Measurements from ENCODE around the gene SOX18. TPM values are rescaled to one million over a fixed set of nuclear protein-coding genes. Genes with fewer than 3 reads are reported as not detected.

Gene SOX18
- total RNA-seq, 1 donor: under 0.01 TPM

- H3K36me3 ChIP-seq (ENCODE audit: insufficient read depth, low read length): no peaks in the 10 kb centered on the region
- TF ChIP-seq, protein P1, sequence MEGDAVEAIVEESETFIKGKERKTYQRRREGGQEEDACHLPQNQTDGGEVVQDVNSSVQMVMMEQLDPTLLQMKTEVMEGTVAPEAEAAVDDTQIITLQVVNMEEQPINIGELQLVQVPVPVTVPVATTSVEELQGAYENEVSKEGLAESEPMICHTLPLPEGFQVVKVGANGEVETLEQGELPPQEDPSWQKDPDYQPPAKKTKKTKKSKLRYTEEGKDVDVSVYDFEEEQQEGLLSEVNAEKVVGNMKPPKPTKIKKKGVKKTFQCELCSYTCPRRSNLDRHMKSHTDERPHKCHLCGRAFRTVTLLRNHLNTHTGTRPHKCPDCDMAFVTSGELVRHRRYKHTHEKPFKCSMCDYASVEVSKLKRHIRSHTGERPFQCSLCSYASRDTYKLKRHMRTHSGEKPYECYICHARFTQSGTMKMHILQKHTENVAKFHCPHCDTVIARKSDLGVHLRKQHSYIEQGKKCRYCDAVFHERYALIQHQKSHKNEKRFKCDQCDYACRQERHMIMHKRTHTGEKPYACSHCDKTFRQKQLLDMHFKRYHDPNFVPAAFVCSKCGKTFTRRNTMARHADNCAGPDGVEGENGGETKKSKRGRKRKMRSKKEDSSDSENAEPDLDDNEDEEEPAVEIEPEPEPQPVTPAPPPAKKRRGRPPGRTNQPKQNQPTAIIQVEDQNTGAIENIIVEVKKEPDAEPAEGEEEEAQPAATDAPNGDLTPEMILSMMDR (IDR thresholded peaks at IDR 0.05; ENCODE audit: extremely low read depth, low read depth, low read length): no peak
- peak overlapping the region; percentile 34 for H3K27ac ChIP-seq (ENCODE audit: low read depth, low read length)
- peaks cover 31% of the 10 kb centered on the region for H3K4me1 ChIP-seq (ENCODE audit: insufficient read depth, low read length)
- H3K4me3 ChIP-seq (ENCODE audit: insufficient read depth, low read length): peak overlapping the region; percentile 87
- no peaks in the 10 kb centered on the region for H3K9me3 ChIP-seq (ENCODE audit: low read depth, low read length)
- no peaks in the 10 kb centered on the region for H3K27me3 ChIP-seq (ENCODE audit: insufficient read depth, low read length)
- no peaks in the 10 kb centered on the region for H3K79me2 ChIP-seq (ENCODE audit: insufficient read depth, low read length)
- DNase-seq (ENCODE audit: insufficient read length, low spot score, missing footprints): peak; percentile 95
- H4K20me1 ChIP-seq (ENCODE audit: insufficient read depth, low read length): peaks cover 32% of the 10 kb centered on the region
- peak overlapping the region; percentile 67 for H2AFZ ChIP-seq (ENCODE audit: low read length)
- H3K4me2 ChIP-seq (ENCODE audit: insufficient read depth, low read length): peak overlapping the region; percentile 91
Measured at GRCh38 chr20:64063389-64064144, 14.1 kb upstream of the SOX18 start.

DNA sequence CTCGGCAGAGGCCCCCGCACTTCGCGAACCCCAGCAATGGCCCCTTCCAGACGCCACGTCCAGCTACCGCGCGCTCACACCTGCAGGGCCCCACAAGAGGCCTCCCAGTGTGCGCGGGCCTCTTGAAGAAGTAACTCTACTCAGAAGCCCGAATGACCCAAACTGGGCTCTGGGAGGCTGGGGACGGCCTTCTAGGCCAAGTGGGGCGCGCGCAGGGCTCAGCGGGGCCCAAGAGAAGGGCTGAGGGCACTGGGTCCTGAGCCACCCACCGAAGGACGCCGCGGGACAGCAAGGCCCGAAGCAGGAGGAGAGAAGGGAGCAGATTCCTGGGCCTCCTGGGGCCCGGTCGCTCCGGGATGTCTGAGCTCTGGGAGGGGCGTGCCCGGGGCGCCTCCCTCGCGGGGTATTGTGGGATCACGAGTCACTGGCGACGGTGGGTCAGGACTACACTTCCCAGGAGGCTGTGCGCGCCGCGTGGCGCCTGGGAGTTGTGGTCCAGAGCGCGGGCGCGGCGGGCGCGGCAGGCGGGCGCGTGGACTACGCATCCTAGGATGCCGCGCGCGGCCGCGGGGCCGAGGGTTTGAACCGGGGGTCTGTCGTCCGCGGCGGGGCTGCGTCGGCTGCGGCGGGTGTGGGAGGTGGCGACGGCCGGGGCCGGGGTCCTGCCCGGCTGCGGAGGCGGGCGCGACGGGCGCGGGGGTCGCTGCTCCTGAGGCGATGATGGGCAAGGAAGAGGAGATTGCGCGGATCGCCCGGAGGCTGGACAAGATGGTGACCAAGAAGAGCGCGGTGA is 13.4 kb upstream of the SOX18 start, which contains the start of gene TCEA2:
Gene TCEA2 (plus strand): TSS at position 603 of the 793 bp plus-strand sequence. CDS start 115 bp downstream, at position 718.
- peak within 1 kb of the TSS; percentile 66 for H3K27ac ChIP-seq (ENCODE audit: low read depth, low read length)
- TF ChIP-seq, protein P1 (IDR thresholded peaks at IDR 0.05; ENCODE audit: extremely low read depth, low read depth, low read length): no peak
- peaks cover 39% of the 10 kb centered on the region for H3K4me1 ChIP-seq (ENCODE audit: insufficient read depth, low read length)
- peak; percentile 100 for DNase-seq (ENCODE audit: insufficient read length, low spot score, missing footprints)
- peak within 1 kb of the TSS; percentile 87 for H3K4me3 ChIP-seq (ENCODE audit: insufficient read depth, low read length)
- no peaks in the 10 kb centered on the region for H3K27me3 ChIP-seq (ENCODE audit: insufficient read depth, low read length)
- H3K36me3 ChIP-seq (ENCODE audit: insufficient read depth, low read length): no peaks in the 10 kb centered on the region
- peak within 1 kb of the TSS; percentile 91 for H3K4me2 ChIP-seq (ENCODE audit: insufficient read depth, low read length)
- H3K79me2 ChIP-seq (ENCODE audit: insufficient read depth, low read length): no peaks in the 10 kb centered on the region
- no peaks in the 10 kb centered on the region for H3K9me3 ChIP-seq (ENCODE audit: low read depth, low read length)
- peaks cover 32% of the 10 kb centered on the region for H4K20me1 ChIP-seq (ENCODE audit: insufficient read depth, low read length)
- H2AFZ ChIP-seq (ENCODE audit: low read length): peak within 1 kb of the TSS; percentile 83

DNA sequence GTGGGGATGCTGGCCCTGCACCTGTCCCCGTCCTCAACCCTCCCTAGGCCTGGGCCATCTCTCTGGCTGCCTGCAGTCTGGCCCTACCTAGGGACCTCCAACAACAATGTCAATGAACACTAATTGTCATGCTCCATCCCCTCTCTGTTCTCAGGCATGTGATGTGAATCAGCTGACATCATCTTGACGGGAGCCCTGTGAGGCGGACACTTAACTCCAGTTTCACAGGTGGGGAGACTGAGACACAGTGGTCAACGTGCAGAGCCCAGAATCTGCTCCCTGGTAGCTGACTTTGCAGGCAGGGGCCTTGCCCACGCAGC is 12.8 kb upstream of the SOX18 start:
- H2AFZ ChIP-seq (ENCODE audit: low read length): peak overlapping the region; percentile 83
- H3K79me2 ChIP-seq (ENCODE audit: insufficient read depth, low read length): no peaks in the 10 kb centered on the region
- peak overlapping the region; percentile 91 for H3K4me2 ChIP-seq (ENCODE audit: insufficient read depth, low read length)
- no peaks in the 10 kb centered on the region for H3K27me3 ChIP-seq (ENCODE audit: insufficient read depth, low read length)
- DNase-seq (ENCODE audit: insufficient read length, low spot score, missing footprints): no peak
- H3K27ac ChIP-seq (ENCODE audit: low read depth, low read length): peak overlapping the region; percentile 66
- H3K9me3 ChIP-seq (ENCODE audit: low read depth, low read length): no peaks in the 10 kb centered on the region
- no peaks in the 10 kb centered on the region for H3K36me3 ChIP-seq (ENCODE audit: insufficient read depth, low read length)
- peak overlapping the region; percentile 87 for H3K4me3 ChIP-seq (ENCODE audit: insufficient read depth, low read length)
- peaks cover 39% of the 10 kb centered on the region for H3K4me1 ChIP-seq (ENCODE audit: insufficient read depth, low read length)
- TF ChIP-seq, protein P1 (IDR thresholded peaks at IDR 0.05; ENCODE audit: extremely low read depth, low read depth, low read length): no peak
- H4K20me1 ChIP-seq (ENCODE audit: insufficient read depth, low read length): peaks cover 32% of the 10 kb centered on the region

DNA sequence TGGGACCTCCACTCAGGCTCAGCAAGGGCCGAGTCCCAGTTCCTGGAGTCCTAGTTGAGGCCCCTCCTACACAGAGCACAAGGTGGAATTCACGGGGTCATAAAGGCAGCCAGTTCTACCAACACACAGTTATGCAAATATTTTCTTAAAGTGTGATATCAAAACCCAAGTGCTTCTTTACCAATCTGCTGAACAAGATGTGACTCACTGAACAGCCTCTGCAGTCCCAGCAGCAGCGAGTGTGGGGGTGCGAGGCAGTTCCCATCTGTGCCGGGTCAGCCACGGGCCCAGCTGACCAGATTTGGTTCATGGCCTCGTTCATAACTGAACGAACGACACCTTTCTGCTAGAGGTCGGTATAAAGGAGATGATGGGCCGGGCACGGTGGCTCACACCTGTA is 9.1 kb upstream of the SOX18 start:
- H3K27ac ChIP-seq (ENCODE audit: low read depth, low read length): no peak overlapping the region
- H2AFZ ChIP-seq (ENCODE audit: low read length): no peak overlapping the region
- H3K4me3 ChIP-seq (ENCODE audit: insufficient read depth, low read length): peak overlapping the region; percentile 22
- no peaks in the 10 kb centered on the region for H3K27me3 ChIP-seq (ENCODE audit: insufficient read depth, low read length)
- peak; percentile 99 for DNase-seq (ENCODE audit: insufficient read length, low spot score, missing footprints)
- peaks cover 32% of the 10 kb centered on the region for H3K4me1 ChIP-seq (ENCODE audit: insufficient read depth, low read length)
- H3K9me3 ChIP-seq (ENCODE audit: low read depth, low read length): no peaks in the 10 kb centered on the region
- H3K36me3 ChIP-seq (ENCODE audit: insufficient read depth, low read length): no peaks in the 10 kb centered on the region
- no peaks in the 10 kb centered on the region for H3K79me2 ChIP-seq (ENCODE audit: insufficient read depth, low read length)
- peak overlapping the region; percentile 50 for H3K4me2 ChIP-seq (ENCODE audit: insufficient read depth, low read length)
- H4K20me1 ChIP-seq (ENCODE audit: insufficient read depth, low read length): peaks cover 3% of the 10 kb centered on the region
- TF ChIP-seq, protein P1 (IDR thresholded peaks at IDR 0.05; ENCODE audit: extremely low read depth, low read depth, low read length): no peak
